ENCODE data around the gene AIFM2.

GRCh38 chr10:70119623-70120022 lies 13.0 kb downstream of the AIFM2 start:
- TF ChIP-seq CREB5 (CRISPR knock-in tag; IDR thresholded peaks at IDR 0.05; ENCODE audit: low read depth) (no peak), ZC3H10 (CRISPR knock-in tag; IDR thresholded peaks at IDR 0.05) (no peak), RARB (CRISPR knock-in tag; IDR thresholded peaks at IDR 0.05) (no peak), OSR1 (CRISPR knock-in tag; IDR thresholded peaks at IDR 0.05) (no peak), ZNF70 (CRISPR knock-in tag; IDR thresholded peaks at IDR 0.05) (no peak), CSDC2 (CRISPR knock-in tag; IDR thresholded peaks at IDR 0.05) (no peak), ZNF565 (CRISPR knock-in tag; conservative IDR thresholded peaks at IDR 0.05; ENCODE audit: low read depth) (no peak), GLIS3 (CRISPR knock-in tag; IDR thresholded peaks at IDR 0.05) (no peak), PATZ1 (CRISPR knock-in tag; IDR thresholded peaks at IDR 0.05; ENCODE audit: borderline replicate concordance) (no peak), PPARA (CRISPR knock-in tag; IDR thresholded peaks at IDR 0.05; ENCODE audit: borderline replicate concordance) (no peak), CSRNP3 (CRISPR knock-in tag; IDR thresholded peaks at IDR 0.05) (no peak), ZFP3 (CRISPR knock-in tag; IDR thresholded peaks at IDR 0.05) (no peak), ESRRG (CRISPR knock-in tag; IDR thresholded peaks at IDR 0.05) (no peak)

Measured in SK-N-SH treated with all-trans-retinoic acid at 6 μM for 48 hours (cell line).